Type B pancreatic cell (in vitro differentiated cells): ENCODE data around the gene CACNA1B. TPM values are rescaled to one million over a fixed set of nuclear protein-coding genes. Genes with fewer than 3 reads are reported as not detected.
A peak's percentile ranks its signal among the peaks of the same experiment; 100 is the strongest.
"Not testable (repeated sequence)": the region's sequence is repeated elsewhere in the genome, so short reads cannot be mapped to it uniquely, and the experiment has no call there.

Source experiments
- DNase-seq: peaks from one replicate; pipeline ENCODE4 v3.0.0; 2021; ENCODE audit warnings: mixed read lengths; ENCODE audit not compliant: unreplicated experiment; ENCODE audit errors: extremely low spot score
- H3K27ac Mint-ChIP-seq: 2 replicates; pipeline ENCODE4 v1.8.0; 2021; ENCODE audit warnings: mild to moderate bottlenecking, mixed read lengths
- H3K27me3 Mint-ChIP-seq: 2 replicates; pipeline ENCODE4 v1.8.0; 2021; ENCODE audit warnings: mixed read lengths
- H3K36me3 Mint-ChIP-seq: 2 replicates; pipeline ENCODE4 v1.8.0; 2021; ENCODE audit warnings: mixed read lengths
- H3K4me1 Mint-ChIP-seq: one replicate; pipeline ENCODE4 v1.8.0; 2021; ENCODE audit warnings: mixed read lengths; ENCODE audit not compliant: unreplicated experiment
- H3K4me3 Mint-ChIP-seq: 2 replicates; pipeline ENCODE4 v1.8.0; 2021; ENCODE audit warnings: mild to moderate bottlenecking, mixed read lengths
- H3K9me3 Mint-ChIP-seq: 2 replicates; pipeline ENCODE4 v1.8.0; 2021; ENCODE audit warnings: mixed read lengths
- CTCF ChIP-seq: fragments of 200-600 bp; sonication (generic); conservative IDR thresholded peaks from 2 replicates; pipeline ENCODE4 v1.5.0; 2021; ENCODE audit warnings: antibody characterized with exemption, mild to moderate bottlenecking
- total RNA-seq: library from RNA; stranded (reverse); gene quantifications from 2 replicates; pipeline ENCODE4 v1.2.1, GENCODE V29; 2021; ENCODE audit warnings: low replicate concordance

CACNA1B gene
- total RNA-seq, 1 donor from 2014 or later = 2.4 TPM

GRCh38 chr9:138122676-138123075 is 245.1 kb downstream of the CACNA1B start:
- Mint-ChIP-seq H3K27me3 (no peaks in the 10 kb centered on the region), H3K27ac (no peak overlapping the region), H3K4me3 (no peak overlapping the region)

GRCh38 chr9:138123086-138123485 is 245.5 kb downstream of the CACNA1B start:
- no peaks in the 10 kb centered on the region for H3K9me3 Mint-ChIP-seq
- no peak overlapping the region for H3K27ac Mint-ChIP-seq
- H3K4me1 Mint-ChIP-seq = no peaks in the 10 kb centered on the region
- no peaks in the 10 kb centered on the region for H3K36me3 Mint-ChIP-seq
- no peaks in the 10 kb centered on the region for H3K27me3 Mint-ChIP-seq
- TF ChIP-seq CTCF = no peak
- DNase-seq = no peak
- H3K4me3 Mint-ChIP-seq = no peak overlapping the region

More at GRCh38 chr9:138122676-138123075, 245.1 kb downstream of the CACNA1B start:
- no peak for DNase-seq
- H3K4me1 Mint-ChIP-seq = no peaks in the 10 kb centered on the region
- no peak for TF ChIP-seq CTCF
- H3K36me3 Mint-ChIP-seq = no peaks in the 10 kb centered on the region
- H3K9me3 Mint-ChIP-seq = no peaks in the 10 kb centered on the region

- H3K4me1 Mint-ChIP-seq, DNase-seq, H3K9me3 Mint-ChIP-seq, H3K27me3 Mint-ChIP-seq, H3K27ac Mint-ChIP-seq, H3K4me3 Mint-ChIP-seq, H3K36me3 Mint-ChIP-seq: not testable (repeated sequence)
- TF ChIP-seq CTCF = peak; percentile 38
These were observed 248.7 kb downstream of the CACNA1B start for GRCh38 chr9:138126090-138126857.

GRCh38 chr9:138126858-138127584 is 249.4 kb downstream of the CACNA1B start:
- H3K4me3 Mint-ChIP-seq = not testable (repeated sequence)

GRCh38 chr9:138128027-138128426 is 250.4 kb downstream of the CACNA1B start:
- not testable (repeated sequence) for H3K4me1 Mint-ChIP-seq, H3K27ac Mint-ChIP-seq, H3K4me3 Mint-ChIP-seq, H3K27me3 Mint-ChIP-seq, H3K36me3 Mint-ChIP-seq, H3K9me3 Mint-ChIP-seq, DNase-seq

More at GRCh38 chr9:138126858-138127584, 249.4 kb downstream of the CACNA1B start:
- not testable (repeated sequence) for H3K36me3 Mint-ChIP-seq, H3K27me3 Mint-ChIP-seq, H3K27ac Mint-ChIP-seq, H3K9me3 Mint-ChIP-seq, H3K4me1 Mint-ChIP-seq, DNase-seq

GRCh38 chr9:138129318-138129717 is 251.7 kb downstream of the CACNA1B start:
- H3K27me3 Mint-ChIP-seq, H3K36me3 Mint-ChIP-seq, DNase-seq, H3K9me3 Mint-ChIP-seq, H3K4me3 Mint-ChIP-seq, H3K4me1 Mint-ChIP-seq, H3K27ac Mint-ChIP-seq: not testable (repeated sequence)

- H3K4me3 Mint-ChIP-seq, H3K27ac Mint-ChIP-seq, H3K36me3 Mint-ChIP-seq, H3K4me1 Mint-ChIP-seq, DNase-seq, H3K9me3 Mint-ChIP-seq, H3K27me3 Mint-ChIP-seq: not testable (repeated sequence)
These were observed 255.5 kb downstream of the CACNA1B start for GRCh38 chr9:138132946-138133705.

- H3K27me3 Mint-ChIP-seq, H3K4me1 Mint-ChIP-seq, H3K4me3 Mint-ChIP-seq, DNase-seq, H3K36me3 Mint-ChIP-seq, H3K9me3 Mint-ChIP-seq, H3K27ac Mint-ChIP-seq: not testable (repeated sequence)
These were observed 257.0 kb downstream of the CACNA1B start for GRCh38 chr9:138134581-138134980.

- not testable (repeated sequence) for H3K9me3 Mint-ChIP-seq, H3K36me3 Mint-ChIP-seq, H3K27me3 Mint-ChIP-seq, H3K4me3 Mint-ChIP-seq, H3K27ac Mint-ChIP-seq, H3K4me1 Mint-ChIP-seq
- DNase-seq = peak; percentile 44
These were observed 261.5 kb downstream of the CACNA1B start for GRCh38 chr9:138139096-138139495.

GRCh38 chr9:138140980-138141379 is 263.4 kb downstream of the CACNA1B start:
- not testable (repeated sequence) for H3K27ac Mint-ChIP-seq, H3K4me1 Mint-ChIP-seq, DNase-seq, H3K4me3 Mint-ChIP-seq, H3K27me3 Mint-ChIP-seq, H3K36me3 Mint-ChIP-seq, H3K9me3 Mint-ChIP-seq
